ENCODE data around the gene COL17A1. TPM values are rescaled to one million over a fixed set of nuclear protein-coding genes. Genes with fewer than 3 reads are reported as not detected.

COL17A1 gene
- total and polyA plus RNA-seq, 9 of the 15 experiments (the other 6 are each of a cell fraction or from before 2014, with no cell fraction given), result not detected

GRCh38 chr10:104109908-104110662 lies 24.4 kb upstream of the COL17A1 start (continued):
- TF ChIP-seq, protein P1, sequence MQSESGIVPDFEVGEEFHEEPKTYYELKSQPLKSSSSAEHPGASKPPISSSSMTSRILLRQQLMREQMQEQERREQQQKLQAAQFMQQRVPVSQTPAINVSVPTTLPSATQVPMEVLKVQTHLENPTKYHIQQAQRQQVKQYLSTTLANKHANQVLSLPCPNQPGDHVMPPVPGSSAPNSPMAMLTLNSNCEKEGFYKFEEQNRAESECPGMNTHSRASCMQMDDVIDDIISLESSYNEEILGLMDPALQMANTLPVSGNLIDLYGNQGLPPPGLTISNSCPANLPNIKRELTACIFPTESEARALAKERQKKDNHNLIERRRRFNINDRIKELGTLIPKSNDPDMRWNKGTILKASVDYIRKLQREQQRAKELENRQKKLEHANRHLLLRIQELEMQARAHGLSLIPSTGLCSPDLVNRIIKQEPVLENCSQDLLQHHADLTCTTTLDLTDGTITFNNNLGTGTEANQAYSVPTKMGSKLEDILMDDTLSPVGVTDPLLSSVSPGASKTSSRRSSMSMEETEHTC (IDR thresholded peaks at IDR 0.05), result no peak
- no peak for TF ChIP-seq ZC3H8 (IDR thresholded peaks at IDR 0.05)
- no peak for TF ChIP-seq ETV1 (tag; conservative IDR thresholded peaks at IDR 0.05; ENCODE audit: low read depth)
- no peak for TF ChIP-seq POLR2AphosphoS5 (IDR thresholded peaks at IDR 0.05; ENCODE audit: control insufficient read depth, insufficient read depth, low read depth, low read length)
- TF ChIP-seq ZNF197 (CRISPR knock-in tag; IDR thresholded peaks at IDR 0.05; ENCODE audit: low read depth), result no peak
- TF ChIP-seq SMARCA4 (IDR thresholded peaks at IDR 0.05), result peak; percentile 49; the same call in 1 of the 2 replicates
- TF ChIP-seq HES1 (IDR thresholded peaks at IDR 0.05; ENCODE audit: low read depth), result 0 out of 2 replicates have a peak, but pooled peaks have one; percentile 28
- no peak for TF ChIP-seq MCM5 (IDR thresholded peaks at IDR 0.05; ENCODE audit: low read depth)
- no peak for TF ChIP-seq ZNF347 (CRISPR knock-in tag; IDR thresholded peaks at IDR 0.05; ENCODE audit: low read depth)
- no peak for TF ChIP-seq ZNF311 (CRISPR knock-in tag; IDR thresholded peaks at IDR 0.05)
- TF ChIP-seq HBP1 (CRISPR knock-in tag; IDR thresholded peaks at IDR 0.05), result no peak
- TF ChIP-seq KLF6 (CRISPR knock-in tag; IDR thresholded peaks at IDR 0.05; ENCODE audit: borderline replicate concordance), result no peak
- TF ChIP-seq, protein P2, sequence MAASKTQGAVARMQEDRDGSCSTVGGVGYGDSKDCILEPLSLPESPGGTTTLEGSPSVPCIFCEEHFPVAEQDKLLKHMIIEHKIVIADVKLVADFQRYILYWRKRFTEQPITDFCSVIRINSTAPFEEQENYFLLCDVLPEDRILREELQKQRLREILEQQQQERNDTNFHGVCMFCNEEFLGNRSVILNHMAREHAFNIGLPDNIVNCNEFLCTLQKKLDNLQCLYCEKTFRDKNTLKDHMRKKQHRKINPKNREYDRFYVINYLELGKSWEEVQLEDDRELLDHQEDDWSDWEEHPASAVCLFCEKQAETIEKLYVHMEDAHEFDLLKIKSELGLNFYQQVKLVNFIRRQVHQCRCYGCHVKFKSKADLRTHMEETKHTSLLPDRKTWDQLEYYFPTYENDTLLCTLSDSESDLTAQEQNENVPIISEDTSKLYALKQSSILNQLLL (CRISPR knock-in tag; IDR thresholded peaks at IDR 0.05; ENCODE audit: borderline replicate concordance), result no peak
- TF ChIP-seq SNRNP70 (optimal IDR thresholded peaks at IDR 0.05; ENCODE audit: low read depth, low read length), result no peak
- no peak for TF ChIP-seq MTF1 (CRISPR knock-in tag; IDR thresholded peaks at IDR 0.05; ENCODE audit: borderline replicate concordance)
- no peak for TF ChIP-seq ZNF12 (CRISPR knock-in tag; IDR thresholded peaks at IDR 0.05)
- no peak for TF ChIP-seq MXI1 (IDR thresholded peaks at IDR 0.05; ENCODE audit: low read depth, low read length)
- TF ChIP-seq CHCHD3 (CRISPR knock-in tag; IDR thresholded peaks at IDR 0.05), result no peak
- no peak for TF ChIP-seq SLC30A9 (CRISPR knock-in tag; IDR thresholded peaks at IDR 0.05)
- TF ChIP-seq, protein P3, sequence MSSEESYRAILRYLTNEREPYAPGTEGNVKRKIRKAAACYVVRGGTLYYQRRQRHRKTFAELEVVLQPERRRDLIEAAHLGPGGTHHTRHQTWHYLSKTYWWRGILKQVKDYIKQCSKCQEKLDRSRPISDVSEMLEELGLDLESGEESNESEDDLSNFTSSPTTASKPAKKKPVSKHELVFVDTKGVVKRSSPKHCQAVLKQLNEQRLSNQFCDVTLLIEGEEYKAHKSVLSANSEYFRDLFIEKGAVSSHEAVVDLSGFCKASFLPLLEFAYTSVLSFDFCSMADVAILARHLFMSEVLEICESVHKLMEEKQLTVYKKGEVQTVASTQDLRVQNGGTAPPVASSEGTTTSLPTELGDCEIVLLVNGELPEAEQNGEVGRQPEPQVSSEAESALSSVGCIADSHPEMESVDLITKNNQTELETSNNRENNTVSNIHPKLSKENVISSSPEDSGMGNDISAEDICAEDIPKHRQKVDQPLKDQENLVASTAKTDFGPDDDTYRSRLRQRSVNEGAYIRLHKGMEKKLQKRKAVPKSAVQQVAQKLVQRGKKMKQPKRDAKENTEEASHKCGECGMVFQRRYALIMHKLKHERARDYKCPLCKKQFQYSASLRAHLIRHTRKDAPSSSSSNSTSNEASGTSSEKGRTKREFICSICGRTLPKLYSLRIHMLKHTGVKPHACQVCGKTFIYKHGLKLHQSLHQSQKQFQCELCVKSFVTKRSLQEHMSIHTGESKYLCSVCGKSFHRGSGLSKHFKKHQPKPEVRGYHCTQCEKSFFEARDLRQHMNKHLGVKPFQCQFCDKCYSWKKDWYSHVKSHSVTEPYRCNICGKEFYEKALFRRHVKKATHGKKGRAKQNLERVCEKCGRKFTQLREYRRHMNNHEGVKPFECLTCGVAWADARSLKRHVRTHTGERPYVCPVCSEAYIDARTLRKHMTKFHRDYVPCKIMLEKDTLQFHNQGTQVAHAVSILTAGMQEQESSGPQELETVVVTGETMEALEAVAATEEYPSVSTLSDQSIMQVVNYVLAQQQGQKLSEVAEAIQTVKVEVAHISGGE (CRISPR knock-in tag; IDR thresholded peaks at IDR 0.05), result no peak
